ENCODE measurements around the gene PPM1A. TPM values are rescaled to one million over a fixed set of nuclear protein-coding genes. Genes with fewer than 3 reads are reported as not detected.

The PPM1A gene
- total and polyA plus RNA-seq, 2 of the 8 experiments (the other 6 are each of a cell fraction or from before 2014, with no cell fraction given), result 14.0 to 51.2 TPM

- CTCF ChIA-PET (ENCODE audit: partially characterized antibody), result no interaction called here
- DNase-seq (ENCODE audit: low read depth in 1 of 2, low spot score in 2 of 2), result no peak
- Histone ChIP-seq H4K8ac (ENCODE audit: extremely low read depth, insufficient read depth, low read length) (no peak overlapping the region), H3K23me2 (ENCODE audit: low read depth, low read length) (no peaks in the 10 kb centered on the region), H3K36me3 (ENCODE audit: control insufficient read depth in 2 of 4, insufficient read depth in 4 of 4, low read length in 3 of 4) (no peaks in the 10 kb centered on the region), H3K14ac (ENCODE audit: insufficient read length) (no peak overlapping the region), H3K4ac (replicated peaks; ENCODE audit: insufficient read length, low read depth, low read length) (no peak overlapping the region), H2AFZ (ENCODE audit: low read length) (no peak overlapping the region), H3K18ac (ENCODE audit: extremely low read depth, low read length) (no peak overlapping the region), H2BK5ac (ENCODE audit: low read depth, low read length) (no peak overlapping the region), H3K56ac (replicated peaks; ENCODE audit: insufficient read length, low read depth, low read length) (no peak overlapping the region), H3K79me2 (ENCODE audit: control insufficient read depth in 1 of 2, insufficient read depth in 2 of 2, low read length in 2 of 2) (no peaks in the 10 kb centered on the region), H4K20me1 (replicated peaks in 1 of 2; ENCODE audit: control insufficient read depth in 1 of 2, insufficient read depth in 2 of 2, low read length in 2 of 2) (no peaks in the 10 kb centered on the region), H4K5ac (ENCODE audit: insufficient read length, low read depth, low read length) (no peak overlapping the region), H3K9ac (replicated peaks in 1 of 4; ENCODE audit: extremely low read depth in 1 of 4, low read depth in 3 of 4, low read length in 3 of 4) (no peak overlapping the region), H3K4me1 (replicated peaks in 1 of 4; ENCODE audit: control insufficient read depth in 3 of 4, insufficient read depth in 4 of 4, low read length in 3 of 4) (peaks cover 0 to 8% (median 3%) of the 10 kb centered on the region in 4 experiments; a peak in 2 of 7 replicates), H2BK15ac (ENCODE audit: low read length) (no peak overlapping the region), H3K27me3 (replicated peaks in 1 of 4; ENCODE audit: control insufficient read depth in 3 of 4, extremely low read depth in 1 of 4, insufficient read depth in 3 of 4, low read length in 3 of 4) (no peaks in the 10 kb centered on the region), H3K9me3 (ENCODE audit: insufficient read depth in 2 of 2, low read depth in 1 of 2, low read length in 1 of 2) (no peaks in the 10 kb centered on the region), H3K79me1 (ENCODE audit: low read depth, low read length) (no peaks in the 10 kb centered on the region), H2BK12ac (ENCODE audit: low read depth, low read length) (no peak overlapping the region), H3K27ac (ENCODE audit: low read depth, low read length) (no peak overlapping the region), H2BK120ac (replicated peaks; ENCODE audit: low read depth, low read length) (no peak overlapping the region), H3K4me3 (ENCODE audit: extremely low read depth in 1 of 4, insufficient read depth in 2 of 4, low read depth in 3 of 4, low read length in 4 of 4) (no peak overlapping the region), H4K91ac (replicated peaks; ENCODE audit: insufficient read length, low read length) (no peak overlapping the region), H3K4me2 (ENCODE audit: insufficient read depth in 1 of 2, low read depth in 2 of 2, low read length in 2 of 2) (no peak overlapping the region), H2AK5ac (ENCODE audit: low read depth, low read length) (no peak overlapping the region), H2BK20ac (ENCODE audit: low read length) (no peak overlapping the region), H3K23ac (ENCODE audit: insufficient read length) (no peak overlapping the region)
- WGBS, 2 experiments (ENCODE audit: extremely low coverage in 1 of 2, insufficient coverage in 1 of 2, insufficient read length in 1 of 2, insufficient replicate concordance in 2 of 2, low coverage in 1 of 2, low lambda C conversion rate in 2 of 2, missing lambda C conversion rate in 1 of 2), result 88% methylated on average over 3 of the region's 3 CpGs; no CpG with 5 or more reads in 1 of the 2 experiments
- POLR2A ChIA-PET (ENCODE audit: partially characterized antibody), result no interaction called here
- no peak for FAIRE-seq
- TF ChIP-seq CHD2 (IDR thresholded peaks at IDR 0.05; ENCODE audit: low read length) (no peak), E2F6 (IDR thresholded peaks at IDR 0.05) (no peak), TEAD4 (IDR thresholded peaks at IDR 0.05; ENCODE audit: low read depth, low read length) (no peak), RFX5 (IDR thresholded peaks at IDR 0.05; ENCODE audit: borderline replicate concordance, low read depth, low read length) (no peak), POLR2A (IDR thresholded peaks at IDR 0.05; ENCODE audit: control extremely low read depth in 1 of 2, low read depth in 2 of 2, low read length in 2 of 2) (no peak), SUZ12 (IDR thresholded peaks at IDR 0.05; ENCODE audit: low read length) (no peak), POLR2AphosphoS5 (IDR thresholded peaks at IDR 0.05; ENCODE audit: low read depth, low read length) (no peak), JUN (IDR thresholded peaks at IDR 0.05; ENCODE audit: low read depth, low read length) (no peak), GABPA (IDR thresholded peaks at IDR 0.05; ENCODE audit: borderline replicate concordance, insufficient read depth, low read length) (no peak), KDM1A (IDR thresholded peaks at IDR 0.05; ENCODE audit: borderline replicate concordance, low read length) (no peak), SRF (IDR thresholded peaks at IDR 0.05; ENCODE audit: low read depth, low read length) (no peak), KDM5A (IDR thresholded peaks at IDR 0.05; ENCODE audit: low read length) (no peak)
Measured at GRCh38 chr14:60214003-60214402, 35.0 kb upstream of the PPM1A start.

Measured in H1 (cell line).